GM04503 (cell line): ENCODE measurements around the gene GCFC2.
A peak's percentile ranks its signal among the peaks of the same experiment; 100 is the strongest.
"Not testable (repeated sequence)": the region's sequence is repeated elsewhere in the genome, so short reads cannot be mapped to it uniquely, and the experiment has no call there.

Source experiments
- DNase-seq: peaks from one replicate; pipeline ENCODE4 v3.0.0-alpha.2; 2012; ENCODE audit warnings: low read depth

Gene GCFC2

GRCh38 chr2:75679556-75679955 is 31.2 kb downstream of the GCFC2 start:
- no peak for DNase-seq

- DNase-seq: no peak
Observed at GRCh38 chr2:75676464-75676863, 34.3 kb downstream of the GCFC2 start.

- no peak for DNase-seq
Observed at GRCh38 chr2:75675908-75676307, 34.8 kb downstream of the GCFC2 start.

DNA sequence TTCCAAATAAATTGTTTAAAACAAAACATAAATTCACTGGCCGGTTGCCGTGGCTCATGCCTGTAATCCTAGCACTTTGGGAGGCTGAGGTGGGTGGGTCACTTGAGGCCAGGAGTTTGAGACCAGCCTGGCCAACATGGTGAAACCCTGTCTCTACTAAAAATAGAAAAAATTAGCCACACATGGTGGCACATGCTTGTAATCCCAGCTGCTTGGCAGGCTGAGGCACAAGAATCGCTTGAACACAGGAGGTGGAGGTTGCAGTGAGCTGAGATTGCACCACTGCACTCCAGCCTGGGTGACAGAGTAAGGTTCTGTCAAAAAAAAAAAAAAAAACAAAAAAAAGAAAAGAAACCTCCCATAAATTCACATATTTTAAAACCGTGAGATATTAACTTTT is 35.3 kb downstream of the GCFC2 start:
- DNase-seq: not testable (repeated sequence)

DNA sequence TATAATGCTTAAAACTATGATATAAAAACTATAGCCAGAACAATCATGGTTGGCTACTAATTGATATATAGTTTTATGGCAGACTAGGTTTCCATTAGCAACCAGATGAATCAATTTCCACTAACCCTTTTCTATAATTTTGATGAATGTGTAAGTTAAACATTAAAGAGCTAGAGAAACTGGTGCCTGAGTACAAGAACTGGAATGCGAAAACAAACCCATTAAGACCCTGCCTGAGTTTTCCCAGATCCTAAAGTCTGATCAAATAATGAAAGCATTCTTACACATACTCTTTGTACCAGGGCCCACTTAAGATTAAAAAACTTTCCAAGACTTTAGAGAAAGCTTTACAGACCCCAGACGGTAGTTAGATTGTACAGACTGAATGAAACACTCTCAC is 42.8 kb downstream of the GCFC2 start:
- DNase-seq: no peak

DNA sequence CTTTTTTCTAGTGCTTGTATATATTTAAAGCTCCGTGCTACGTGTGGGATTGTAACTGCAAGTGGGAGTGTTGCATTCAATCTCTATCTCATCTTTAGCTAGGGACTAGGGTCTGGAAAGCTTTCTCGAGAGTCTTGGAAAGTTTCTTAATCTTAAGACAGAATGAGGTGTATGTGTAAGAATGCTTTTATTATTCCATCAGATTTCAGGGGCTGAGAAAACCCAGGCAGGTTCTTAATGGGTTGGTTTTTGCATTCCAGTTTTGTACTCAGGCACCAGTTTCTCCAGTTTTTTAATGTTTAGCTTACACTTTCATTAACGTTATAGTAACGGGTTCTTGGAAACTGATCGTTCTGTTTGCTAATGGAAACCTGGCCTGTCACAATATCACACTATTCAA is 43.8 kb downstream of the GCFC2 start:
- no peak for DNase-seq

DNA sequence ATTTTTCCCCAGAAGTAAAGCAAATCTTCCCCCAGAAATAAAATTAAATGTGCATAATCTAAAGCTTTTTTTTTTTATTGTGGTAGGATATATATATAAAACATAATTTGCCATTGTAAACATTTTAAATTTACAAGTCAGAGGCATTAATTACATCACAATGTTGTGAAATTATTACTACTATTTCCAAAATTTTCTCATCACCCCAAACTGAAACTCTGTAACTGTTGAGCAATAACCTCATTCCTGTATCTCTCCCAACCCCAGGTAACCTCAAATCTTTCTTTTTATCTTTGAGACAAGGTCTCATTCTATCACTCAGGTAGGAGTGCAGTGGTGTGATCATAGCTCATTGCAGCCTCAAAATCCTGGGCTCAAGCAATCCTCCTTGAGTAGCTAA is 52.9 kb downstream of the GCFC2 start:
- no peak for DNase-seq

DNA sequence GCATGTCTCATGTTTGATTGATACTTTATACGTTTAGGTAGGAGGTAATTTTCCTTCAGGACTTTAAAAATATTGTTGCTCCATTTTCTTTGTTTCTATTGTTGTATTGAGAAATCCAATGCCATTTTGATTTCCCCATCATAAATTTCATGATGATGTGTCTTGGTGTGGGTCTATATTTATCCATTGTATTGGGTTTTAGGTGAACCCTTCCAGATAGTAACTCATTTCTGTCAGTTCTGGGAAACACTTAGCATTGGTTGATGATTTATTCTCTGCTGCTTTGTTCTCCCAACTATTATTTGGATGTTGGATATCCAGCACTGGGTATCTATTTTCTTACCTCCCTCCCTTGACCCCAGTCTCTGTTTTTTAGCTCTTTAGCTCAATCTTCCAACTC is 54.2 kb downstream of the GCFC2 start:
- no peak for DNase-seq

DNA sequence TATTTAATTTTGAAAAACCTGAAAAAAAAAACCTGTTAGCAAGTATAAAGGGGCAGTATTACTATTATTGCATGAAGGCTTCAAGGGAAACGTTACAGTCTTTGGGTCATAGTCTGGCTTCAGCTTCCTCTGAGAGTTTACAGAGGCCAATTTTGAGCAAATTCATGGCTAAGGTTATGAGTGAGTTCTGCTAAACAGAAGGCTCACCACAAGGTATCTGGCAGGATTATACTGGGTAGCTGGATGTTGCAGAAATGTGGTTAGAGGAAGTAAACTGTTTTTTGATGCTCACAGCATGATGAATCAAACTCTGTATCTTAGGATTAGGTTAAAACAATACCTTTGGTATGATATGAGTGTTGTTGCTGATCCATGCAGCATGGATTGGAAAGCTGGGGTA is 54.9 kb downstream of the GCFC2 start:
- DNase-seq: no peak

- no peak for DNase-seq
Observed at GRCh38 chr2:75654012-75654411, 56.7 kb downstream of the GCFC2 start.

DNA sequence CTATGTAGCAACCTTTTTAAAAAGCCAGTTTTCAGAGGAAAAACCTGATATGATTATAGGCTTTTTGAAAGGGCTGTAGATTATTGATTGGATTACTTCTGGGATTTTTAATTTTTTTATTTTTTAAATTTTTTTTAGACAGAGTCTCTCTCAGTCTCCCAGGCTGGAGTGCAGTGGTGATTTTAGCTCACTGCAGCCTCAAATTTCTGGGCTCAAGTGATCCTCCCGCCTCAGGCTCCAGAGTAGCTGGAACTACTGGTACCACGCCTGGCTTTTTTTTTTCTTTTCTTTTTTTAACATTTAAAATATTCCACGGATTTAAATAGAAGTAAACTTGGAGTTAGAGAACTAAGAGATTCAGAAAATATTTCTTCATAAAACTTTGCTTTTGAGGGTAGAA is 62.9 kb downstream of the GCFC2 start:
- DNase-seq: no peak

DNA sequence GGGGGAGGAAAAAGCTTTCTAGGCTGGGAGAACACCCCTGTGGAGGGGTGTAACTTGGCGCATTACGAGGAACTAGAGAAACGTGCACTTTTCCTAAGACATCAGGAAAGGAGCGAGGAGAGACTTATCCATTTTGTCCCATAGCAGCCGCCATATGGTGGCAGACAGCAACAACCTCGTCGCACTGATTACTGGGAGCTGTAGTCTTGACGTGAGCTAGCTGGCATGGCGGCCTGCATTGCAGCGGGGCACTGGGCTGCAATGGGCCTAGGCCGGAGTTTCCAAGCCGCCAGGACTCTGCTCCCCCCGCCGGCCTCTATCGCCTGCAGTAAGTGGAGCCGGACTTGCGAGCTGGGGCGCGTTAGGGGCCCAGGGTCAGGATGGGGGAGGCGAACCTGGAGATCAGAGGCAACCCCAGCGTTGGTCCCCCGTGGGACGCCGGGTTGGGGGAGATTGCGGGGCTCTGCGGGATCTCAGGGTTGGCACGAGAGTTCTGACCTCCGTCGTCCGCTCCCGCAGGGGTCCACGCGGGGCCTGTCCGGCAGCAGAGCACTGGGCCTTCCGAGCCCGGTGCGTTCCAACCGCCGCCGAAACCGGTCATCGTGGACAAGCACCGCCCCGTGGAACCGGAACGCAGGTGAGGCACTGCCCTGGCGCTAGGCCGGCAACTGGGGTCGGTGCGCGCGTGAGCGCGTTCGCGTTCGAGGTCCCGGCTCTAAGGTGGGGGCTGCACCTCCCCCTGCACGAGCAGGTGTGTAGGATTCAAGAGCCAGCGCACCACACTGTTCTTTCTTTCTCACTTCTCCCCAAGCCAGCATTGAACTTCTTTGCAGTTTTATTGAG is 63.9 kb downstream of the GCFC2 start, which contains the start of gene MRPL19:
TSS of gene MRPL19 (plus strand) at position 201 of the 843 bp plus-strand sequence. CDS start at position 226, 25 bp downstream.
- peak; percentile 72 for DNase-seq

- no peak for DNase-seq
Observed at GRCh38 chr2:75646090-75646582, 64.6 kb downstream of the GCFC2 start.

- no peak for DNase-seq
Observed at GRCh38 chr2:75645643-75646042, 65.1 kb downstream of the GCFC2 start.

- DNase-seq: no peak
Observed at GRCh38 chr2:75643980-75644379, 66.7 kb downstream of the GCFC2 start.

DNA sequence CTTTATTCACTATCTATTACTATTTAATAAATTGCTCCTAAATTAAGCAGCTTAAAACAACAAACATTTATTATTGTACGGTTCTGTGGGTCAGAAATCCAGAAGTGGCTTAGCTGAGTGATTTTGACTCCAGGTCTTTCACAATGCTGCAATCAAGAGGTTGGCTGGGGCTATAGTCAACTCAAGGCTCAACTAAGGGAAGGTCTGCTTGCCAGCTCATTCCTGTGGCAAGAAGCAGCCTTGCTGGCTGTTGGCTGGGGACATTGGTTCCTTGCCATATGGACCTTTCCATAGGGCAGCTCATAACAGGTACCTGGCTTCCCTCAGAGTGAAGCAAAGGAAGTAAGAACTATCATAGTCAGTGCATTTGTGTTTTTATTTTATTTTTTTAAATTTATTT is 69.1 kb downstream of the GCFC2 start:
- DNase-seq: no peak

DNA sequence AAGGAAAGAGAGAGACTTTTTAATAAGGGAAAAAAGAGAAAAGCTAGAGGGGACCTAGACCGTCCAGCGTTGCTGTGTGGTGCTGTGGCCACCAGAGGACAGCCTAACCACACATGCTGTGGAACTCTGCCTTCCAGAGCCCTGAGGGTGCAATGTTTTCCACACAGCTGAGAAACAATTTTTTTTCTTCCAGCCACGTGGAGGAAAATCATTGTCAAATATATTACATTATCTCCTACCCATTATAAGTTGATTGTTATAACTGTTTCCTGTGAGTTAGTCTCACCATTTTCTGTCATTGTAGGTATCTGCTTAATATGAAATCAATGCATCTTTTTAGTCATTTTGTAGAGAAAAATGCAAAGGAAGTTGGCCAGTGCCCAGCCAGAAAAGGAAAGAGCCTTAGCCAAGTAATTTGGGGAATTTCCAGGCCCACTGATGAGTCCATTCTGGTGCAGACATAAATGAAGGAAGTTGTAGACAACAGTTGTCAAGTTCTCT is 70.0 kb downstream of the GCFC2 start:
- no peak for DNase-seq

DNA sequence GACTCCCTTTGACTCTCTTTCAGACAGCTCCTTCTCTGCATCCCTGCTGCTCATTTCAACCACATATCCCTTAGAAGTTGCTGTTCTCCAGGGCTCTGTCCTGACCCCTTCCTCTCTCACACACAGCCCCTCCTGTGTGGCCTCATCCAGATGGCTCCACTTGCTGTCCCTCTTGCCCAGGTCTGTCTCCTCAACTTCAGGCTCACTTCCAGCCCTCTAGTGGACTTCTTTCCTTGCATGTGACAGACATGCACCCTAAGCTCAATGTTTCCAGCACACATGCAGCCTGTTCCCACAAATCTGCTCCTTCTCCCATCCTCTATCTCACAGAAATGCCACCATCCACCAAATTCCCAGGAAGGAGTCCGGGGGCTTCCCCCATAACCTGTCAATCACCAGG is 73.1 kb downstream of the GCFC2 start:
- DNase-seq: no peak

GRCh38 chr2:75634945-75635344 is 75.8 kb downstream of the GCFC2 start:
- DNase-seq: no peak

DNA sequence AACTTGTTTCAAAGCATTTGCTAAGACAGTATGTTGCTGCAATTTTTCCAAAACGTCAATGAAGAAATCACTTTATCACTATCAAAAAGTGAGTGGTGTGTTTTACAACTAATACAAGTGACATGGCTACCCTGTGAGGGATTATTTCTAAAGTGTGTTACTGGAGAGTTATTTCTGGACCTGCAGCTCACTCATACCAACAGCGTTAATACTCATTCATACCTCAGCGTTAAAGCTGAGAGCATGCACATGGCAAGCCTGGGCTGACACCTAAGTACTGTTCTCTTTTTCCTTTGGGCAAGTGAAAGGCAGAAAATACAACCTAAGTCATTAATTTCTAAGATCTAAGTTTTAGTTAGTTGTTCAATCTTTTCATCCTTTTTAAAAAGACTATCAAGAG is 77.1 kb downstream of the GCFC2 start:
- no peak for DNase-seq

DNA sequence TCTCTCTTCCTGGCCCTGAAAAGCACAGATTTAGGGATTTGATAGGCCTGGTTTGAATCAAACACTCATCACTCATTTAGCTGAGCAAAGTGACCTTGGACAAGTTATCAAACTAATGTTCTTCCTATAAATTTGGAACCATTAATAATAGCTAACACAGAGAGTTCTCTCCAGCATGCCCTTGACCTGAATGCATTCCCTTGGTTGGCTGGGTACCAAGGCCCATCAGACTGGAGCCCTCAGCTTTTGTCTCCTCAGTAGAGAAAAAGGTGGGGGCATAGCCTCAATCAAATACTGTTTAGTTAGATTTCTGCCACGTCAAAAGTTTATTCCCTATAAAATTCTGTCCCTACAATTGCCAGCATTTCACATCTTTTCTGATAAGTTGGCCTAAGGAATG is 77.9 kb downstream of the GCFC2 start:
- no peak for DNase-seq

- DNase-seq: peak; percentile 51
Observed at GRCh38 chr2:75632091-75632701, 78.5 kb downstream of the GCFC2 start.

DNA sequence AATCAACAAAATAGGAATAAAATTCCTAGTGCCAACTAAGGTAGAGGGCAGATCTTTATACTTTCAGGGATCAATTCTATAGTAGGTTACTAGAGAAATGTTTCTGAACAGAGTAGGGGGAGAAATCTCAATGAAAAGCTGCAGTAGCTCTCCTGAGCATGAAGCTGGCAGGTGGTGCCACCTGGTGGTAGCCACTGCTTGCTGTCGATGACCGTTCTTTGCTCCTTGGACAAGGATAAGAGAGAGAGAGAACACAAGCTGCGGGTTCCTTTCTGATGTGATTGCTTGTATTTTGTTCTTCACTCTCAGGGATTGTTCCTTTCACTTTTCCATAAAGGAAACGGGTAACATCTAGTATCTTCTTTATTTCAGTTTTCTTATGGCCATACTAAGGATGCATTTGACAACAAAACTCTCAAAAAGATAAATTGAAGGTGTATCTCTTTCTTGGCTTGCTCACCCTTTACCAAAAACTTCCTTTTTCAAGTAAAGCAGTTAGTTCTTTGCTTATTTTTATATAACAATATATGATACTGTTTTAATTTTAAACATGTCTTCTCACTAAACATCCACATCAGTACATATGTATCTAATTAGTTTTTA is 82.7 kb downstream of the GCFC2 start:
- no peak for DNase-seq
